Colonic mucosa (tissue), 4 donors: Measurements from ENCODE around the gene ZDHHC11B. TPM values are rescaled to one million over a fixed set of nuclear protein-coding genes. Genes with fewer than 3 reads are reported as not detected.

Experiments
- DNase-seq: peaks from one replicate; pipeline ENCODE4 v3.0.0-alpha.2; 2020
- H3K27ac ChIP-seq: fragments of 200-600 bp; one replicate; pipeline ENCODE4 v1.8.0; 2021
- H3K27me3 ChIP-seq: fragments of 200-600 bp; one replicate; pipeline ENCODE4 v1.8.0; 2021
- H3K36me3 ChIP-seq: fragments of 200-600 bp; one replicate; pipeline ENCODE4 v1.8.0; 2021
- H3K4me1 ChIP-seq: fragments of 200-600 bp; one replicate; pipeline ENCODE4 v1.8.0; 2021; ENCODE audit warnings: mild to moderate bottlenecking
- H3K4me3 ChIP-seq: fragments of 200-600 bp; one replicate; pipeline ENCODE4 v1.8.0; 2021
- H3K9ac ChIP-seq, 2 donors: one replicate each; pipeline ENCODE4 v1.7.0; 2013; ENCODE audit warnings: control low read depth in 2 of 2, low read depth in 2 of 2, low read length in 2 of 2
- H3K9me3 ChIP-seq: fragments of 200-600 bp; one replicate; pipeline ENCODE4 v1.8.0; 2021
- CTCF ChIP-seq: fragments of 200-600 bp; IDR thresholded peaks from one replicate; pipeline ENCODE4 v1.8.0; 2022; ENCODE audit warnings: antibody characterized with exemption, mild to moderate bottlenecking
- intact Hi-C: fragments of 100-400 bp; cut with DNase I; formaldehyde crosslinking; loops from one replicate; pipeline ENCODE4 v1.14.1; 2022
- total RNA-seq, 2 donors: library from RNA; stranded (reverse); fragmentation: NEBNext Ultra II Directional in 1 of 2; extraction: Animal tissue kit (Norgen Biotek cat#: 25700) in 1 of 2; gene quantifications; one replicate each; pipeline ENCODE4 v1.2.1, GENCODE V29; 2021
- donor health status: healthy.
- donor health status: DM: no; HTN: no; CAD: no.
- donor health status: DM: no; HTN: no; CAD: no.

The ZDHHC11B gene
- total RNA-seq, 2 donors from 2014 or later, result 1.4 to 2.4 TPM

- intact Hi-C loops, result no loop called here
- no peak for TF ChIP-seq CTCF
- peak; percentile 18 for DNase-seq
- no peaks in the 10 kb centered on the region for H3K27me3 ChIP-seq
- H3K4me1 ChIP-seq, result peaks cover 21% of the 10 kb centered on the region
- H3K4me3 ChIP-seq, result no peak overlapping the region
- no peak overlapping the region for H3K27ac ChIP-seq
- no peaks in the 10 kb centered on the region for H3K36me3 ChIP-seq
- H3K9ac ChIP-seq, result no peak overlapping the region
- H3K9me3 ChIP-seq, result no peaks in the 10 kb centered on the region
Observed at GRCh38 chr5:761059-761771, 23.3 kb downstream of the ZDHHC11B start.

- intact Hi-C loops, result no loop called here
- H3K27ac ChIP-seq, result no peak overlapping the region
- H3K4me1 ChIP-seq, result peaks cover 21% of the 10 kb centered on the region
- DNase-seq, result peak; percentile 17
- no peak overlapping the region for H3K4me3 ChIP-seq
- no peaks in the 10 kb centered on the region for H3K36me3 ChIP-seq
- H3K9me3 ChIP-seq, result no peaks in the 10 kb centered on the region
- H3K9ac ChIP-seq, result no peak overlapping the region
- TF ChIP-seq CTCF, result no peak
- no peaks in the 10 kb centered on the region for H3K27me3 ChIP-seq
Observed at GRCh38 chr5:760363-761058, 24.0 kb downstream of the ZDHHC11B start.

- no peak overlapping the region for H3K9ac ChIP-seq
Observed at GRCh38 chr5:759781-760362, 24.7 kb downstream of the ZDHHC11B start.

GRCh38 chr5:759111-759751 lies 25.3 kb downstream of the ZDHHC11B start:
- Histone ChIP-seq H3K4me1 (peaks cover 21% of the 10 kb centered on the region), H3K27ac (peak overlapping the region; percentile 7), H3K9me3 (no peaks in the 10 kb centered on the region), H3K36me3 (no peaks in the 10 kb centered on the region), H3K4me3 (peak overlapping the region; percentile 8), H3K9ac (peak overlapping the region in 1 of 2 donors; percentile 76), H3K27me3 (no peaks in the 10 kb centered on the region)
- intact Hi-C loops, result no loop called here
- TF ChIP-seq CTCF, result no peak
- peak; percentile 84 for DNase-seq

More at GRCh38 chr5:759781-760362, 24.7 kb downstream of the ZDHHC11B start:
- H3K4me3 ChIP-seq, result no peak overlapping the region
- intact Hi-C loops, result no loop called here
- peaks cover 21% of the 10 kb centered on the region for H3K4me1 ChIP-seq
- no peaks in the 10 kb centered on the region for H3K9me3 ChIP-seq
- no peak overlapping the region for H3K27ac ChIP-seq
- DNase-seq, result peak; percentile 20
- TF ChIP-seq CTCF, result no peak
- H3K27me3 ChIP-seq, result no peaks in the 10 kb centered on the region
- no peaks in the 10 kb centered on the region for H3K36me3 ChIP-seq

- Histone ChIP-seq H3K27me3 (no peaks in the 10 kb centered on the region), H3K9me3 (no peaks in the 10 kb centered on the region), H3K9ac (peak overlapping the region; percentile 59 to 76), H3K36me3 (no peaks in the 10 kb centered on the region), H3K4me3 (peak overlapping the region; percentile 8), H3K4me1 (peaks cover 21% of the 10 kb centered on the region), H3K27ac (peak overlapping the region; percentile 7)
- DNase-seq, result peak; percentile 27
- no peak for TF ChIP-seq CTCF
- intact Hi-C loops, result no loop called here
Observed at GRCh38 chr5:758698-759053, 25.9 kb downstream of the ZDHHC11B start.
